ENCODE measurements around the gene UBA3. TPM values are rescaled to one million over a fixed set of nuclear protein-coding genes. Genes with fewer than 3 reads are reported as not detected.

Gene UBA3
- total RNA-seq, 1 donor from 2014 or later: 113 TPM

DNA sequence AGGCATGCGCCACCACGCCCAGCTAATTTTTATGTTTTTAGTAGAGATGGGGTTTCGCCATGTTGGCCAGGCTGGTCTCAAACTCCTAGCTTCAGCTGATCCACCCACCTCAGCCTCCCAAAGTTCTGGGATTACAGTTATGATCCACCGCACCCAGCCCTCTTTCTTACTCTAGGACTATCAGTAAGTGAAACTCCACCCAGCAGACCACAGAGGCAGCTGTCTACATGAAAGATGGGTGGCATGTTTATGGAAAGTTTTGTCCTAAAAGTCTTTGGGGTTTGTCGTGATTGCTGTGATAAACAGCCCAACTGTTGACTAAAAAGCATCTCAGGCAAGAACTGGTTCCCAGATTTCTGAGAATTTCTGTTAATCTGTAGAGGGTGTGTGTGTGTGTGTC lies 15.5 kb upstream of the UBA3 start:
- intact Hi-C loops (cut with micrococcal nuclease): loop anchor here (1.0 to 2.0 kb wide), 6 partner anchors 10 to 340 kb away; partner anchors contain the start of genes EOGT, TMF1 and UBA3
- no peak for DNase-seq (ENCODE audit: low spot score)
- Mint-ChIP-seq H3K27me3 (ENCODE audit: insufficient read depth) (no peaks in the 10 kb centered on the region), H3K9me3 (no peaks in the 10 kb centered on the region), H3K4me1 (ENCODE audit: low read depth) (peaks cover 81% of the 10 kb centered on the region), H3K36me3 (ENCODE audit: low read depth) (peaks cover 49% of the 10 kb centered on the region), H3K4me3 (peak overlapping the region; percentile 78), H3K27ac (peak overlapping the region; percentile 88)

DNA sequence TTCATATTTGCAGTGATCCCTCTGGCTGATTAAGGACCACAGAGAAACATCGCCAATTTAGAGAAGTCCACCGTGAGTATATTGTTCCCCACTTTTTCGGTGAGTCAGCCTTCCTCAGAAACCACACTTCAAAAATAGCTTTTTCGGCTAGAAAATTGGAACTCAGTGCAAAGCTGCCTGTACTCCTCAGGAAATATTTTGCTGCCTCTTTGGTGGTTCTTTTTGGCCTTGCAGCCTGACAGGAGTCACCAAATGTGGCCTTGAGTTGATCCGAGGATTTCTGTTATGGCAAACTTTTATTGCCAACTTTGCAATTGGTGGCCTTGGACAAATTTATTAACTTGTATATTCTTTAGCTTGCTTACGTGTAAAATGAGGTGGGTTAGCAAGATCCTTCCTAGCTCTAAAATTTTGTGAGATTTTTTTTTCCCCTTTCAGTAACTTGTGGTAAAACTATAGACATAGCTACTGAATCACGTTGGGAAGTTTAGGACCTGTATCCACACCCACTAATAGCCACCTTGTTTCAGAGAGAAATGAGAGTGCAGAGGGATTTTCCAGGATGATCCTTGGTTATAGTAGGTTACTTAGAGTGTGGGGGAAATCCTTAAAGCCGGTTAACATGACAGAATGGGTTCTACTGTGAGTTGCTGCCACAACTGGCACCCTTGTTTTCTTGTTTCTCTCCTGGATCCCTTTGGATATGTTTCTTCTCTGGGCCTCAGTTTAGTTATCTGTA lies 14.5 kb upstream of the UBA3 start:
- Mint-ChIP-seq H3K4me1 (ENCODE audit: low read depth) (peaks cover 81% of the 10 kb centered on the region), H3K27ac (peak overlapping the region; percentile 98), H3K36me3 (ENCODE audit: low read depth) (peaks cover 52% of the 10 kb centered on the region), H3K27me3 (ENCODE audit: insufficient read depth) (no peaks in the 10 kb centered on the region), H3K4me3 (peak overlapping the region; percentile 84), H3K9me3 (no peaks in the 10 kb centered on the region)
- intact Hi-C loops (cut with micrococcal nuclease): loop anchor here (1.0 to 2.0 kb wide), 6 partner anchors 11 to 341 kb away; partner anchors contain the start of genes EOGT, TMF1 and UBA3
- no peak for DNase-seq (ENCODE audit: low spot score)

DNA sequence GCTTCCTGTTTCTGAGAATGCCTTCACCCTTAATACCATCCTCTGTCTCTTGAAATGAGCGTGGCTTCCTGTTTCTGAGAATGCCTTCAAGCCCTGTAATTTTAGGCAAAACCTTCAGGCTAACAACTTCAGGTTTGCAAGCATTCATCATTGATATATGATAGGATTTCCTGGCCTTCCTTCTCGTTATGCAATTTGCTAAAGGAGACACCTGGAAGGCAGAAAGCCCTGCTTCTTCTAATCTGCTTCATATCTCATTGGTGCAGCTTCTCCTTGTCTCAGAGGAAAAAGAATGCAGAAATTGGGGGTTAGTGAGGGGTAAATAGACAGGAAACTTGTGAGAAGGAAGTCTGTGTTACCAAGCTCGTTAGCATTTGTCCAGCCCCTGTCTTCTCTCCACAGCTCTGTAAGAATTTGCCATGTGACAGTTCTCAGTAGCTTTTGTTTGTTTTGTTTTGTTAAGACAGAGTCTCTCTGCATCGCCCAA lies 11.9 kb upstream of the UBA3 start:
- Mint-ChIP-seq H3K9me3 (no peaks in the 10 kb centered on the region), H3K27ac (peak overlapping the region; percentile 98), H3K4me3 (peak overlapping the region; percentile 84), H3K4me1 (ENCODE audit: low read depth) (peaks cover 83% of the 10 kb centered on the region), H3K27me3 (ENCODE audit: insufficient read depth) (no peaks in the 10 kb centered on the region), H3K36me3 (ENCODE audit: low read depth) (peaks cover 49% of the 10 kb centered on the region)
- intact Hi-C loops (cut with micrococcal nuclease): loop anchor here (1.0 kb wide), 2 partner anchors 8 to 33 kb away; partner anchors contain the start of gene ARL6IP5
- no peak for DNase-seq (ENCODE audit: low spot score)

- intact Hi-C loops (cut with micrococcal nuclease): loop anchor here (1.0 kb wide), 2 partner anchors 7 to 32 kb away; partner anchors contain the start of gene ARL6IP5
- H3K4me3 Mint-ChIP-seq: peak overlapping the region; percentile 84
- DNase-seq (ENCODE audit: low spot score): no peak
- H3K36me3 Mint-ChIP-seq (ENCODE audit: low read depth): peaks cover 49% of the 10 kb centered on the region
- peak overlapping the region; percentile 98 for H3K27ac Mint-ChIP-seq
- no peaks in the 10 kb centered on the region for H3K9me3 Mint-ChIP-seq
- H3K27me3 Mint-ChIP-seq (ENCODE audit: insufficient read depth): no peaks in the 10 kb centered on the region
- peaks cover 80% of the 10 kb centered on the region for H3K4me1 Mint-ChIP-seq (ENCODE audit: low read depth)
These were observed 11.3 kb upstream of the UBA3 start for GRCh38 chr3:69091389-69092029.

DNA sequence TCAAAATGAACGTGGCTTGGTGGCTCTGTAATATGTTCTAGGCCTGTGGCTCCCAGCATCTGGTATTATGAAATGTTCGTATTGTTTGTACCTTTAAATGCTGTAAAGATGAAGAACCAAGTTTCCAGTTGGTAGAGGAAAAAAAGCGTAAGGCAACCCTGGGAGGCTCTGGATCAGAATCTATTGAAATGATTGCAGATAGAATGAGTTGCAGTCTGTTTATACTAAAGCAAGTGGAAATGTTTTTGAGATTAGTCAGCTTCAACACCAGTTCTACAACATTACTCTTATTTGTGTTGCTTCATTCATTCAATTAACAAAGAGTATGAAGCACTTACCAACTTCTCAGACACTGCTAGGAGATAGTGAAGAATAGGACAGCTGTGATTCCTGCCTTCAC lies 9.9 kb upstream of the UBA3 start:
- no peaks in the 10 kb centered on the region for H3K9me3 Mint-ChIP-seq
- H3K4me1 Mint-ChIP-seq (ENCODE audit: low read depth): peaks cover 68% of the 10 kb centered on the region
- H3K27ac Mint-ChIP-seq: peak overlapping the region; percentile 91
- peaks cover 52% of the 10 kb centered on the region for H3K36me3 Mint-ChIP-seq (ENCODE audit: low read depth)
- H3K4me3 Mint-ChIP-seq: peak overlapping the region; percentile 75
- DNase-seq (ENCODE audit: low spot score): no peak
- intact Hi-C loops (cut with micrococcal nuclease): no loop called here
- H3K27me3 Mint-ChIP-seq (ENCODE audit: insufficient read depth): no peaks in the 10 kb centered on the region

GRCh38 chr3:69088063-69088462 lies 7.9 kb upstream of the UBA3 start:
- peaks cover 67% of the 10 kb centered on the region for H3K4me1 Mint-ChIP-seq (ENCODE audit: low read depth)
- no peaks in the 10 kb centered on the region for H3K9me3 Mint-ChIP-seq
- no peaks in the 10 kb centered on the region for H3K27me3 Mint-ChIP-seq (ENCODE audit: insufficient read depth)
- peak overlapping the region; percentile 98 for H3K4me3 Mint-ChIP-seq
- intact Hi-C loops (cut with micrococcal nuclease): loop anchor here (10.0 kb wide), 1 partner anchor 1997 kb away; no protein-coding TSS in a partner anchor
- H3K36me3 Mint-ChIP-seq (ENCODE audit: low read depth): peaks cover 47% of the 10 kb centered on the region
- H3K27ac Mint-ChIP-seq: peak overlapping the region; percentile 92
- DNase-seq (ENCODE audit: low spot score): no peak

DNA sequence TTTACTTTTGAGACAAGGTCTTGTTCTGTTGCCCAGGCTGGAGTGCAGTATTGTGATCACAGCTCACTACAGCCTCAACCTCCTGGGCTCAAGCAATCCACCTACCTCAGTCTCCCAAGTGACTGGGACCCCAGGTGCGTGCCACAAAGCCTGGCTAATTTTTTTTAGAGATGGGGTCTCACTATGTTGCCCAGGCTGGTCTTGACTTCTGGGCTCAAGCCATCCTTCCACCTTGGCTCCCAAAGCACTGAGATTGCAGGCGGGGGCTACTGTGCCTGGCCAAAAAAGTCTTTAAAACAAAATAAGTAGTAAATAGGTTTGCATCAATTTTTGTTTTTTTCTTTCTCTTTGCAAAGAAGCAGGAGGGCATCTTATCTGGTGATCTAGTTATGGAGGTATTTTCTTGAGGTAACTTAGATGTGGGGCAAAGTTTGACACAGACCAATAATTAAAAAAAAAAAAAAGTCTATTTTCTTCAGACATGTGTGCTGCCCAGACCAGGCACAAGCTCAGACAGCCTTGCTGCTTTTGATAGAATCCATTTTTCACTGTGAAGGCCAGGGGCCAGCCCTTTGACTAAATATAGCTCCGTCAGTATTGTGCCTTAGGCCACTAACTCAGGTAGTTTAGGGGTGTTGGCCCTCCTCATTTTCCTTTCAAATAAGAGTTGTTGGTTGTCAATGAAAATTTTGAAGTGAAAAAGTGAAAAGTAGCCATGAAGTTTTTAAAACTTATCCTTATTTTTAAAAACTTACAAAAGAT lies 7.0 kb upstream of the UBA3 start:
- peak overlapping the region; percentile 98 for H3K4me3 Mint-ChIP-seq
- intact Hi-C loops (cut with micrococcal nuclease): loop anchor here (10.0 kb wide), 1 partner anchor 1998 kb away; no protein-coding TSS in a partner anchor
- peaks cover 66% of the 10 kb centered on the region for H3K4me1 Mint-ChIP-seq (ENCODE audit: low read depth)

DNA sequence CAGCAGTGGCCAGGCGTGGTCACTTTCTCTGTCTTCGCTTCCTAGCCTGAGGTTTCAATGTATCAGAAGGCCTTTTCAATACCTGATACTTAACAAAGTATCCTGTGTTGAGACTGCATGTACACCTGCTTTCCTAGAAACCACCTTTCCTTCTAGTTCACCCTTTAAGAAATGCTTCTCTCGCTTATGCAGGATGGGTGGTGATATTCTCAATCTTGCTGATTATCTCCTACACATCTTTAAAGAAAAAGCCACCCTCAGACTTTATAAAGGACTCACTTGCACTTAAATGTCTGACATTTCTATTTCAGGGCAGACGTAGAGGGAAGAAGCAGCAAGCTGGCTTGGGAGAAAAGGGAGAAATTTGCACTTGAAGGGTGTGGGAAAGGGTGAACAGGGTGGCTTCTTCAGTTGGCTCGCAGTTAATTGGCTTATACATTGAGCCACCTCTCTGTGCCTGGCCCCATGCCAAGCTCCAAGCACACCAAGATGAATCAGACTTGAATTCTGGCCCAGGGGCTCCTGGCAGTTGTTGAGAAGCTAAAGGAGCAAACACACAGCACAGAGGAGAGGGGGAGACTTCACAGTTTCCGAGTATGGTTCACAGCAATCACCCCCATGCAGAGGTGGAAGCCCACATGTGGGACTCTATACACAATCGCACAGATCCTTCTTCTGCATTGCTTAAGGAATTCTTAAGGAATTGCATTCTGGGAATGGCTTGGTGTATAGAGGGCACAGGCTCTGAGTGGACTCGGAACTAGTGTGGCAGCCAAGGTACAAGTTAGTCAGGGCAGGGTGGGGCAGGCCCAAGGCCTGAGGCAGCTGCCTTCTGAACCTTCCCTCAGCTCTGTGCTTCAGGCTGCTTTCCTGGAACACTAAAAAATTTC lies 5.9 kb upstream of the UBA3 start:
- intact Hi-C loops (cut with micrococcal nuclease): loop anchor here (2.0 to 10.0 kb wide), 4 partner anchors 73 to 1999 kb away; partner anchors contain the start of gene EOGT
- peaks cover 67% of the 10 kb centered on the region for H3K4me1 Mint-ChIP-seq (ENCODE audit: low read depth)
- peaks cover 35% of the 10 kb centered on the region for H3K36me3 Mint-ChIP-seq (ENCODE audit: low read depth)
- H3K27me3 Mint-ChIP-seq (ENCODE audit: insufficient read depth): no peaks in the 10 kb centered on the region
- DNase-seq (ENCODE audit: low spot score): no peak
- H3K4me3 Mint-ChIP-seq: peak overlapping the region; percentile 98
- peak overlapping the region; percentile 94 for H3K27ac Mint-ChIP-seq
- H3K9me3 Mint-ChIP-seq: no peaks in the 10 kb centered on the region

More for the DNA sequence above, 7.0 kb upstream of the UBA3 start:
- H3K9me3 Mint-ChIP-seq: no peaks in the 10 kb centered on the region
- H3K36me3 Mint-ChIP-seq (ENCODE audit: low read depth): peaks cover 43% of the 10 kb centered on the region
- no peak for DNase-seq (ENCODE audit: low spot score)
- no peaks in the 10 kb centered on the region for H3K27me3 Mint-ChIP-seq (ENCODE audit: insufficient read depth)
- peak overlapping the region; percentile 92 for H3K27ac Mint-ChIP-seq

GRCh38 chr3:69085168-69085832 lies 5.1 kb upstream of the UBA3 start:
- peak overlapping the region; percentile 98 for H3K4me3 Mint-ChIP-seq
- DNase-seq (ENCODE audit: low spot score): no peak
- H3K27me3 Mint-ChIP-seq (ENCODE audit: insufficient read depth): no peaks in the 10 kb centered on the region
- H3K36me3 Mint-ChIP-seq (ENCODE audit: low read depth): peaks cover 29% of the 10 kb centered on the region
- peak overlapping the region; percentile 94 for H3K27ac Mint-ChIP-seq
- H3K4me1 Mint-ChIP-seq (ENCODE audit: low read depth): peaks cover 68% of the 10 kb centered on the region
- intact Hi-C loops (cut with micrococcal nuclease): loop anchor here (2.0 to 10.0 kb wide), 4 partner anchors 72 to 2000 kb away; partner anchors contain the start of gene EOGT
- no peaks in the 10 kb centered on the region for H3K9me3 Mint-ChIP-seq

- Mint-ChIP-seq H3K9me3 (no peaks in the 10 kb centered on the region), H3K4me3 (peak within 1 kb of the TSS; percentile 98), H3K27me3 (ENCODE audit: insufficient read depth) (no peaks in the 10 kb centered on the region), H3K4me1 (ENCODE audit: low read depth) (peaks cover 61% of the 10 kb centered on the region), H3K27ac (peak within 1 kb of the TSS; percentile 94), H3K36me3 (ENCODE audit: low read depth) (peaks cover 23% of the 10 kb centered on the region)
- intact Hi-C loops (cut with micrococcal nuclease): loop anchor here (1.0 to 10.0 kb wide), 7 partner anchors 8 to 2000 kb away; partner anchors contain the start of gene EOGT
- DNase-seq (ENCODE audit: low spot score): peak; percentile 89
These were observed 4.4 kb upstream of the UBA3 start, which contains the start of gene ARL6IP5 for GRCh38 chr3:69084326-69085167. Gene ARL6IP5 (plus strand): TSS chr3:69084937. CDS start chr3:69085048, 111 bp downstream.

Measured in activated T-helper 1 cell treated with anti-CD3 and anti-CD28 coated beads, Interleukin-12 subunit alpha, Interleukin-12 subunit beta, Interleukin-2, Interleukin-4 antibody, amounts not matched to agents 30 ng/mL and 10 ng/mL and 1 ng/mL, durations not matched to agents 14 hours and 24 hours and 36 hours (primary cell).